ENCODE data around the gene CCDC178. TPM values are rescaled to one million over a fixed set of nuclear protein-coding genes. Genes with fewer than 3 reads are reported as not detected.

CCDC178 gene
- total and polyA plus RNA-seq, 2 experiments from 2014 or later, result 1.3 TPM; not detected in 1

GRCh38 chr18:33115476-33115875 is 325.0 kb downstream of the CCDC178 start:
- no peak for TF ChIP-seq EZH2 (IDR thresholded peaks at IDR 0.05; ENCODE audit: borderline replicate concordance)
- TF ChIP-seq CTCF (IDR thresholded peaks at IDR 0.05; ENCODE audit: poor library complexity), result no peak
- no peak for TF ChIP-seq EZH2phosphoT487 (IDR thresholded peaks at IDR 0.05; ENCODE audit: low read depth, severe bottlenecking, unreplicated experiment)
- no peak overlapping the region for H3K4me3 ChIP-seq
- H3K4me2 ChIP-seq, result peak overlapping the region; percentile 68
- WGBS (ENCODE audit: low lambda C conversion rate, missing lambda C conversion rate), result 90% methylated on average over 7 of the region's 7 CpGs
- H3K79me2 ChIP-seq, result no peaks in the 10 kb centered on the region
- no peaks in the 10 kb centered on the region for H3K27me3 ChIP-seq
- H4K20me1 ChIP-seq (ENCODE audit: insufficient read depth, poor library complexity, severe bottlenecking), result no peaks in the 10 kb centered on the region
- H3K9me2 ChIP-seq (replicated peaks; ENCODE audit: insufficient read depth), result no peaks in the 10 kb centered on the region
- H2AFZ ChIP-seq, result no peak overlapping the region
- no peak for DNase-seq (ENCODE audit: low spot score)
- no peaks in the 10 kb centered on the region for H3K36me3 ChIP-seq (replicated peaks; ENCODE audit: insufficient read depth, low read depth)
- no peaks in the 10 kb centered on the region for H3K9me3 ChIP-seq (ENCODE audit: low read depth)
- peaks cover 4% of the 10 kb centered on the region for H3K4me1 ChIP-seq (ENCODE audit: insufficient read depth)
- H3K27ac ChIP-seq, result no peak overlapping the region

GRCh38 chr18:33114749-33115148 is 325.8 kb downstream of the CCDC178 start:
- no peaks in the 10 kb centered on the region for H4K20me1 ChIP-seq (ENCODE audit: insufficient read depth, poor library complexity, severe bottlenecking)
- WGBS (ENCODE audit: low lambda C conversion rate, missing lambda C conversion rate), result 96% methylated on average over 1 of the region's 1 CpG
- TF ChIP-seq CTCF (IDR thresholded peaks at IDR 0.05; ENCODE audit: poor library complexity), result no peak
- no peak for TF ChIP-seq EZH2 (IDR thresholded peaks at IDR 0.05; ENCODE audit: borderline replicate concordance)
- no peak for TF ChIP-seq EZH2phosphoT487 (IDR thresholded peaks at IDR 0.05; ENCODE audit: low read depth, severe bottlenecking, unreplicated experiment)
- H3K36me3 ChIP-seq (replicated peaks; ENCODE audit: insufficient read depth, low read depth), result no peaks in the 10 kb centered on the region
- H3K4me2 ChIP-seq, result no peak overlapping the region
- no peaks in the 10 kb centered on the region for H3K9me2 ChIP-seq (replicated peaks; ENCODE audit: insufficient read depth)
- H3K27ac ChIP-seq, result no peak overlapping the region
- no peak overlapping the region for H3K4me3 ChIP-seq
- no peaks in the 10 kb centered on the region for H3K79me2 ChIP-seq
- H3K4me1 ChIP-seq (ENCODE audit: insufficient read depth), result peaks cover 4% of the 10 kb centered on the region
- H3K27me3 ChIP-seq, result no peaks in the 10 kb centered on the region
- H3K9me3 ChIP-seq (ENCODE audit: low read depth), result no peaks in the 10 kb centered on the region
- DNase-seq (ENCODE audit: low spot score), result no peak
- H2AFZ ChIP-seq, result no peak overlapping the region

GRCh38 chr18:33113416-33113815 is 327.1 kb downstream of the CCDC178 start:
- no peak overlapping the region for H2AFZ ChIP-seq
- peaks cover 4% of the 10 kb centered on the region for H3K4me1 ChIP-seq (ENCODE audit: insufficient read depth)
- no peaks in the 10 kb centered on the region for H3K27me3 ChIP-seq
- no peaks in the 10 kb centered on the region for H3K36me3 ChIP-seq (replicated peaks; ENCODE audit: insufficient read depth, low read depth)
- no peak overlapping the region for H3K4me2 ChIP-seq
- no peak for TF ChIP-seq EZH2phosphoT487 (IDR thresholded peaks at IDR 0.05; ENCODE audit: low read depth, severe bottlenecking, unreplicated experiment)
- TF ChIP-seq EZH2 (IDR thresholded peaks at IDR 0.05; ENCODE audit: borderline replicate concordance), result no peak
- TF ChIP-seq CTCF (IDR thresholded peaks at IDR 0.05; ENCODE audit: poor library complexity), result no peak
- H3K79me2 ChIP-seq, result no peaks in the 10 kb centered on the region
- no peaks in the 10 kb centered on the region for H4K20me1 ChIP-seq (ENCODE audit: insufficient read depth, poor library complexity, severe bottlenecking)
- no peak overlapping the region for H3K4me3 ChIP-seq
- no peaks in the 10 kb centered on the region for H3K9me2 ChIP-seq (replicated peaks; ENCODE audit: insufficient read depth)
- 83% methylated on average over 1 of the region's 1 CpG for WGBS (ENCODE audit: low lambda C conversion rate, missing lambda C conversion rate)
- no peaks in the 10 kb centered on the region for H3K9me3 ChIP-seq (ENCODE audit: low read depth)
- DNase-seq (ENCODE audit: low spot score), result no peak
- no peak overlapping the region for H3K27ac ChIP-seq

- Histone ChIP-seq H3K4me1 (ENCODE audit: insufficient read depth) (no peaks in the 10 kb centered on the region), H3K27ac (no peak overlapping the region), H2AFZ (no peak overlapping the region), H3K27me3 (no peaks in the 10 kb centered on the region), H3K4me3 (no peak overlapping the region), H3K9me3 (ENCODE audit: low read depth) (no peaks in the 10 kb centered on the region), H3K4me2 (no peak overlapping the region), H4K20me1 (ENCODE audit: insufficient read depth, poor library complexity, severe bottlenecking) (no peaks in the 10 kb centered on the region), H3K9me2 (replicated peaks; ENCODE audit: insufficient read depth) (no peaks in the 10 kb centered on the region), H3K36me3 (replicated peaks; ENCODE audit: insufficient read depth, low read depth) (no peaks in the 10 kb centered on the region), H3K79me2 (no peaks in the 10 kb centered on the region)
- no peak for TF ChIP-seq CTCF (IDR thresholded peaks at IDR 0.05; ENCODE audit: poor library complexity)
- no peak for TF ChIP-seq EZH2 (IDR thresholded peaks at IDR 0.05; ENCODE audit: borderline replicate concordance)
- no peak for TF ChIP-seq EZH2phosphoT487 (IDR thresholded peaks at IDR 0.05; ENCODE audit: low read depth, severe bottlenecking, unreplicated experiment)
- DNase-seq (ENCODE audit: low spot score), result no peak
Observed at GRCh38 chr18:33107511-33107910, 333.0 kb downstream of the CCDC178 start.
